Tibial nerve (tissue), 3 donors: ENCODE results near the gene EPHB3.

Experiments used
- POLR2A ChIP-seq, 2 donors: fragments of 450-650 bp; IDR thresholded peaks; one replicate each; pipeline ENCODE4 v1.6.1; 2017; ENCODE audit warnings: antibody characterized with exemption in 2 of 2, mild to moderate bottlenecking in 2 of 2, moderate library complexity in 2 of 2
- TF ChIP-seq, protein P1 (sequence below), 5 experiments: fragments of 200-600 bp in 3 of 5; fragments of 450-650 bp in 2 of 5; sonication (generic) in 3 of 5; IDR thresholded peaks; one replicate each; pipeline ENCODE4 v1.5.1; 2016 to 2019; ENCODE audit warnings: antibody characterized with exemption in 5 of 5, mild to moderate bottlenecking in 3 of 5, moderate library complexity in 2 of 5

DNA sequence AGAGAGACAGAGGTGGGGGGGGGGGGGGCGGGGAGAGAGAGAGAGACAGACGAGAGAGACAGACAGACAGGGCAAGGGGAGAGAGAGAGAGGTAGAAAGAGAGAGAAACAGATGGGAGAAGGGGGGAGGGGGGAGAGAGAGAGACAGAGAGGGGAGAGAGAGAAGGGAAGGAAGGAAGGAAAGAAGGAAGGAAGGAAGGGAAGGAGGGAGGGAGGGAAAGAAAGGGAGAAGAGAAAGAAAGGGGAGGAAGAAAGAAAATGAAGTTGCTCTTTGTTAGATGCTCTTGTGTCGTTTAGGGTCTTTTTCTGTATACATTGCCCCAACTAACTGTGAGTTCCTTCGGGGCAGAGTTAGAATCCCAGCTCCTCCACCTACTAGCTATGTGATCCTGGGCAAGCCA is 19.0 kb upstream of the EPHB3 start:
- TF ChIP-seq, protein P1, sequence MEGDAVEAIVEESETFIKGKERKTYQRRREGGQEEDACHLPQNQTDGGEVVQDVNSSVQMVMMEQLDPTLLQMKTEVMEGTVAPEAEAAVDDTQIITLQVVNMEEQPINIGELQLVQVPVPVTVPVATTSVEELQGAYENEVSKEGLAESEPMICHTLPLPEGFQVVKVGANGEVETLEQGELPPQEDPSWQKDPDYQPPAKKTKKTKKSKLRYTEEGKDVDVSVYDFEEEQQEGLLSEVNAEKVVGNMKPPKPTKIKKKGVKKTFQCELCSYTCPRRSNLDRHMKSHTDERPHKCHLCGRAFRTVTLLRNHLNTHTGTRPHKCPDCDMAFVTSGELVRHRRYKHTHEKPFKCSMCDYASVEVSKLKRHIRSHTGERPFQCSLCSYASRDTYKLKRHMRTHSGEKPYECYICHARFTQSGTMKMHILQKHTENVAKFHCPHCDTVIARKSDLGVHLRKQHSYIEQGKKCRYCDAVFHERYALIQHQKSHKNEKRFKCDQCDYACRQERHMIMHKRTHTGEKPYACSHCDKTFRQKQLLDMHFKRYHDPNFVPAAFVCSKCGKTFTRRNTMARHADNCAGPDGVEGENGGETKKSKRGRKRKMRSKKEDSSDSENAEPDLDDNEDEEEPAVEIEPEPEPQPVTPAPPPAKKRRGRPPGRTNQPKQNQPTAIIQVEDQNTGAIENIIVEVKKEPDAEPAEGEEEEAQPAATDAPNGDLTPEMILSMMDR (IDR thresholded peaks at IDR 0.05) = no peak
- TF ChIP-seq POLR2A (IDR thresholded peaks at IDR 0.05) = no peak
